HG03354 (cell line): ENCODE data around the gene FUS.
"Not testable (repeated sequence)": the region's sequence is repeated elsewhere in the genome, so short reads cannot be mapped to it uniquely, and the experiment has no call there.

Experiments used
- ATAC-seq: cut with Tn5 transposase; IDR thresholded peaks from one replicate; pipeline ENCODE4 v1.9.1; 2021; ENCODE audit warnings: mild to moderate bottlenecking; ENCODE audit not compliant: unreplicated experiment, poor library complexity, severe bottlenecking

The FUS gene

GRCh38 chr16:31143011-31143693 is 36.8 kb upstream of the FUS start:
- no peak for ATAC-seq

GRCh38 chr16:31143694-31144148 is 36.2 kb upstream of the FUS start:
- ATAC-seq = no peak

- not testable (repeated sequence) for ATAC-seq
Observed at GRCh38 chr16:31144418-31144817, 35.5 kb upstream of the FUS start.

GRCh38 chr16:31145398-31145990 is 34.4 kb upstream of the FUS start:
- no peak for ATAC-seq

- ATAC-seq = no peak
Observed at GRCh38 chr16:31147574-31147973, 32.4 kb upstream of the FUS start.

GRCh38 chr16:31148281-31148728 is 31.6 kb upstream of the FUS start:
- no peak for ATAC-seq

- no peak for ATAC-seq
Observed at GRCh38 chr16:31148896-31149295, 31.0 kb upstream of the FUS start.

GRCh38 chr16:31149332-31149731 is 30.6 kb upstream of the FUS start:
- no peak for ATAC-seq

GRCh38 chr16:31149894-31150890 is 29.7 kb upstream of the FUS start, which contains the start of gene PRSS36:
PRSS36 (minus strand) TSS chr16:31150066; CDS start chr16:31150035, 31 bp downstream.
- ATAC-seq = no peak

- not testable (repeated sequence) for ATAC-seq
Observed at GRCh38 chr16:31150976-31151375, 29.0 kb upstream of the FUS start.

- ATAC-seq = no peak
Observed at GRCh38 chr16:31157136-31157535, 22.8 kb upstream of the FUS start.

GRCh38 chr16:31167315-31167714 is 12.6 kb upstream of the FUS start:
- ATAC-seq = no peak

GRCh38 chr16:31168848-31169247 is 11.1 kb upstream of the FUS start:
- no peak for ATAC-seq

- ATAC-seq = not testable (repeated sequence)
Observed at GRCh38 chr16:31170048-31170447, 9.9 kb upstream of the FUS start.

GRCh38 chr16:31177136-31177535 is 2.8 kb upstream of the FUS start:
- no peak for ATAC-seq

GRCh38 chr16:31179219-31179746 is 656 bp upstream of the FUS start:
- ATAC-seq = peak; percentile 0

GRCh38 chr16:31181102-31181830 is 1.3 kb downstream of the FUS start:
- no peak for ATAC-seq

- no peak for ATAC-seq
Observed at GRCh38 chr16:31182391-31182790, 2.5 kb downstream of the FUS start.
